ENCODE data around the gene TMEM62. TPM values are rescaled to one million over a fixed set of nuclear protein-coding genes. Genes with fewer than 3 reads are reported as not detected.
"Not testable (repeated sequence)": the region's sequence is repeated elsewhere in the genome, so short reads cannot be mapped to it uniquely, and the experiment has no call there.

TMEM62 gene
- total RNA-seq, 2 donors from 2014 or later: 33.0 to 34.2 TPM

- no peak overlapping the region for H3K4me3 ChIP-seq
- H3K4me1 ChIP-seq: no peaks in the 10 kb centered on the region
- H3K36me3 ChIP-seq: no peaks in the 10 kb centered on the region
- H3K9ac ChIP-seq (ENCODE audit: low read depth in 2 of 2, low read length in 2 of 2): no peak overlapping the region
- intact Hi-C loops (cut with DNase I): no loop called here
- no peaks in the 10 kb centered on the region for H3K9me3 ChIP-seq
- no peak for DNase-seq
- H3K27me3 ChIP-seq: no peaks in the 10 kb centered on the region
- TF ChIP-seq CTCF (IDR thresholded peaks at IDR 0.05): no peak
- H3K27ac ChIP-seq: no peak overlapping the region
Measured at GRCh38 chr15:43196760-43197548, 63.6 kb downstream of the TMEM62 start.

DNA sequence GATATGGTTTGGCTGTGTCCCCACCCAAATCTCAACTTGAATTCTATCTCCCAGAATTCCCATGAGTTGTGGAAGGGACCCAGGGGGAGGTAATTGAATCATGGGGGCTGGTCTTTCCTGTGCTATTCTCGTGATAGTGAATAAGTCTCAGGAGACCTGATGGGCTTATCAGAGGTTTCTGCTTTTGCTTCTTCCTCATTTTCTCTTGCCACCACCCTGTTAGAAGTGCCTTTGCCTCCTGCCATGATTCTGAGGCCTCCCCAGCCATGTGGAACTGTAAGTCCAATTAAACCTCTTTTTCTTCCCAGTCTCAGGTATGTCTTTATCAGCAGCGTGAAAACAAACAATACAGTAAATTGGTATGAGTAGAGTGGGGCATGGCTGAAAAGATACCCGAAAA is 64.4 kb downstream of the TMEM62 start:
- H3K27ac ChIP-seq; H3K36me3 ChIP-seq; H3K9me3 ChIP-seq; H3K4me3 ChIP-seq; intact Hi-C loops (cut with DNase I); H3K27me3 ChIP-seq; DNase-seq; H3K9ac ChIP-seq (ENCODE audit: low read depth in 2 of 2, low read length in 2 of 2); H3K4me1 ChIP-seq: not testable (repeated sequence)

DNA sequence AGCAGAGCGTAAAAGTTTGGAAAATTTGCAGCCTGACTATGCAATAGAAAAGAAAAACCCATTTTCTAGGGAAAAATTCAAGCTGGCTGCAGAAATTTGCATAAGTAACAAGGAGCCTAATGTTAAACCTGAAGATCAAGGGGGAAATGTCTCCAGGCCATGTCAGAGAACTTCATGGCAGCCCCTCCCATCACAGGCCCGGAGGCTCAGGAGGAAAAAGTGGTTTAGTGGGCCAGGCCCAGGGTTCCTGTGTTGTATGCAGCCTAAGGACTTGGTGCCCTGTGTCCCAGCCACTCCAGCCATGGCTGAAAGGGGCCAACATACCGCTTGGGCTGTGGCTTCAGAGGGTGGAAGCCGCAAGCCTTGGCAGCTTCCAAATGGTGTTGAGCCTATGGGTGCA is 65.2 kb downstream of the TMEM62 start:
- DNase-seq; H3K9me3 ChIP-seq; H3K27ac ChIP-seq; H3K36me3 ChIP-seq; intact Hi-C loops (cut with DNase I); H3K4me1 ChIP-seq; H3K27me3 ChIP-seq; H3K9ac ChIP-seq (ENCODE audit: low read depth in 2 of 2, low read length in 2 of 2); H3K4me3 ChIP-seq: not testable (repeated sequence)

DNA sequence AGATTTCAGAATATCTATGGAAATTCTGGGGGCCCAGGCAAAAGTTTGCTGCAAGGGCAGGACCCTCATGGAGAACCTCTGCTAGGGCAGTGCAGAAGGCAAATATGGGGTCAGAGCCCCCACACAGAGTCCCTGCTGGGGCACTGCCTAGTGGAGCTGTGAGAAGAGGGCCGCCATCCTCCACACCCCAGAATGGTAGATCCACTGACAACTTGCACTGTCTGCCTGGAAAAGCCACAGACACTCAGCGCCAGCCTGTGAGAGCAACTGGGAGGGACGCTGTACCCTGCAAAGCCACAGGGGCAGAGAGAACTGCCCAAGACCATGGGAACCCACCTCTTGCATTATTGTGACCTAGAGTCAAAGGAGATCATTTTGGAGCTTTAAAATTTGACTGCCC is 65.6 kb downstream of the TMEM62 start:
- no peak overlapping the region for H3K4me3 ChIP-seq
- TF ChIP-seq CTCF (IDR thresholded peaks at IDR 0.05): no peak
- intact Hi-C loops (cut with DNase I): no loop called here
- no peak overlapping the region for H3K9ac ChIP-seq (ENCODE audit: low read depth in 2 of 2, low read length in 2 of 2)
- no peak overlapping the region for H3K27ac ChIP-seq
- no peaks in the 10 kb centered on the region for H3K4me1 ChIP-seq
- no peak for DNase-seq
- no peaks in the 10 kb centered on the region for H3K9me3 ChIP-seq
- no peaks in the 10 kb centered on the region for H3K36me3 ChIP-seq
- H3K27me3 ChIP-seq: no peaks in the 10 kb centered on the region

GRCh38 chr15:43199945-43200488 is 66.6 kb downstream of the TMEM62 start:
- H3K4me3 ChIP-seq: no peak overlapping the region
- no peaks in the 10 kb centered on the region for H3K36me3 ChIP-seq
- intact Hi-C loops (cut with DNase I): no loop called here
- no peaks in the 10 kb centered on the region for H3K27me3 ChIP-seq
- DNase-seq: no peak
- no peaks in the 10 kb centered on the region for H3K4me1 ChIP-seq
- H3K9ac ChIP-seq (ENCODE audit: low read depth in 2 of 2, low read length in 2 of 2): no peak overlapping the region
- TF ChIP-seq CTCF (IDR thresholded peaks at IDR 0.05): no peak
- H3K27ac ChIP-seq: no peak overlapping the region
- H3K9me3 ChIP-seq: no peaks in the 10 kb centered on the region

- H3K27me3 ChIP-seq: no peaks in the 10 kb centered on the region
- intact Hi-C loops (cut with DNase I): no loop called here
- H3K4me3 ChIP-seq: no peak overlapping the region
- H3K4me1 ChIP-seq: no peaks in the 10 kb centered on the region
- DNase-seq: peak; percentile 29
- no peaks in the 10 kb centered on the region for H3K9me3 ChIP-seq
- H3K36me3 ChIP-seq: no peaks in the 10 kb centered on the region
- no peak overlapping the region for H3K9ac ChIP-seq (ENCODE audit: low read depth in 2 of 2, low read length in 2 of 2)
- peak; percentile 43 for TF ChIP-seq CTCF (IDR thresholded peaks at IDR 0.05)
- H3K27ac ChIP-seq: no peak overlapping the region
Measured at GRCh38 chr15:43204016-43204901, 70.9 kb downstream of the TMEM62 start.
